COLO668 (cell line): ENCODE data around the gene SP3.

Source experiments
- DNase-seq: peaks from one replicate; lab custom pipeline; 2025; ENCODE audit not compliant: unreplicated experiment; lab: John Stamatoyannopoulos, UW

The SP3 gene

GRCh38 chr2:173968551-173968950 lies 3.4 kb upstream of the SP3 start:
- no peak for DNase-seq

- DNase-seq, result no peak
Measured at GRCh38 chr2:173966274-173967098, 1.3 kb upstream of the SP3 start.

GRCh38 chr2:173964565-173965371 lies 405 bp downstream of the SP3 start:
- peak; percentile 86 for DNase-seq

- DNase-seq, result peak; percentile 92
Measured at GRCh38 chr2:173963817-173964564, 1.2 kb downstream of the SP3 start.

GRCh38 chr2:173963323-173963816 lies 1.8 kb downstream of the SP3 start:
- no peak for DNase-seq

- no peak for DNase-seq
Measured at GRCh38 chr2:173962583-173963110, 2.5 kb downstream of the SP3 start.

- no peak for DNase-seq
Measured at GRCh38 chr2:173962031-173962430, 3.1 kb downstream of the SP3 start.

GRCh38 chr2:173961346-173961705 lies 3.8 kb downstream of the SP3 start:
- DNase-seq, result no peak

GRCh38 chr2:173959909-173960308 lies 5.3 kb downstream of the SP3 start:
- DNase-seq, result no peak

GRCh38 chr2:173959358-173959884 lies 5.8 kb downstream of the SP3 start:
- DNase-seq, result no peak

- DNase-seq, result no peak
Measured at GRCh38 chr2:173958198-173958846, 6.9 kb downstream of the SP3 start.

GRCh38 chr2:173957517-173957916 lies 7.7 kb downstream of the SP3 start:
- DNase-seq, result no peak

GRCh38 chr2:173956454-173956853 lies 8.7 kb downstream of the SP3 start:
- DNase-seq, result no peak

- DNase-seq, result no peak
Measured at GRCh38 chr2:173955867-173956266, 9.3 kb downstream of the SP3 start.

GRCh38 chr2:173955004-173955403 lies 10.2 kb downstream of the SP3 start:
- no peak for DNase-seq

GRCh38 chr2:173953047-173953424 lies 12.1 kb downstream of the SP3 start:
- no peak for DNase-seq

GRCh38 chr2:173952267-173953046 lies 12.7 kb downstream of the SP3 start:
- no peak for DNase-seq

GRCh38 chr2:173948842-173949241 lies 16.3 kb downstream of the SP3 start:
- DNase-seq, result no peak

GRCh38 chr2:173948198-173948597 lies 17.0 kb downstream of the SP3 start:
- DNase-seq, result no peak

- DNase-seq, result no peak
Measured at GRCh38 chr2:173947131-173947530, 18.0 kb downstream of the SP3 start.
